ENCODE measurements around the gene TRPM8. TPM values are rescaled to one million over a fixed set of nuclear protein-coding genes. Genes with fewer than 3 reads are reported as not detected.

Gene TRPM8
- total and polyA plus RNA-seq, 2 experiments from 2014 or later: not detected

DNA sequence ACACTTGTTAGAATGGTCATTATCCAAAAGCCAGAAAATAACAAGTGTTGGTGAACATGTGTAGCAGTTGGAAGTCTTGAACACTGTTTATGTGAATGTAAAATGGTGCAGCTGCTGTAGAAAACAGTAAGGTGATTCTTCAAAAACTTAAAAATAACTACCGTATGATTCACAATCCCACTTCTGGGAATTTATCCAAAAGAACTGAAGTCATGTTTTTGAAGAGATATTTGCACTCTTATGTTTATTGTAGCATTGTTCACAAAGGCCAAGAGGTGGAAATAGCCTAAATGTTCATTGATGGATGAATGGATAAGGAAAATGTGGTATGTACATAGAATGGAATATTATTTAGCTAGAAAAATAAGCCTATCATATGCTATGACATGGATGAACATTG lies 127.0 kb downstream of the TRPM8 start:
- Histone ChIP-seq H3K79me2 (ENCODE audit: insufficient read depth) (no peaks in the 10 kb centered on the region), H3K9me2 (ENCODE audit: insufficient read depth) (no peaks in the 10 kb centered on the region), H3K36me3 (ENCODE audit: low read depth) (no peaks in the 10 kb centered on the region), H3K9ac (no peak overlapping the region), H2AFZ (no peak overlapping the region), H3K4me3 (no peak overlapping the region), H3K27ac (no peak overlapping the region), H3F3A (ENCODE audit: insufficient read depth) (peaks cover 21% of the 10 kb centered on the region), H4K20me1 (ENCODE audit: insufficient read depth) (no peaks in the 10 kb centered on the region), H3K4me1 (ENCODE audit: insufficient read depth) (no peaks in the 10 kb centered on the region), H3K27me3 (replicated peaks; ENCODE audit: insufficient read depth) (no peaks in the 10 kb centered on the region; the same call in 1 of the 2 replicates), H3K4me2 (ENCODE audit: unreplicated experiment) (no peak overlapping the region), H3K9me3 (ENCODE audit: low read depth) (no peaks in the 10 kb centered on the region)
- DNase-seq: peak; percentile 75
- in situ Hi-C loops (cut with MboI): no loop called here
- no peak for TF ChIP-seq EZH2 (IDR thresholded peaks at IDR 0.05; ENCODE audit: insufficient read depth, poor library complexity, severe bottlenecking)
- no peak for TF ChIP-seq EZH2phosphoT487 (IDR thresholded peaks at IDR 0.05; ENCODE audit: insufficient read depth, low read depth)
- WGBS, 2 experiments (ENCODE audit: low coverage in 1 of 2, low lambda C conversion rate in 2 of 2, missing lambda C conversion rate in 2 of 2): 7 to 13% methylated on average over 1 of the region's 1 CpG

GRCh38 chr2:234046521-234046920 lies 129.3 kb downstream of the TRPM8 start:
- no peak overlapping the region for H3K9ac ChIP-seq
- H3K4me2 ChIP-seq (ENCODE audit: unreplicated experiment): no peak overlapping the region
- no peaks in the 10 kb centered on the region for H3K27me3 ChIP-seq (replicated peaks; ENCODE audit: insufficient read depth)
- 53 to 60% methylated on average over 3 of the region's 3 CpGs for WGBS, 2 experiments (ENCODE audit: low coverage in 1 of 2, low lambda C conversion rate in 2 of 2, missing lambda C conversion rate in 2 of 2)
- H3K4me3 ChIP-seq: no peak overlapping the region
- no peaks in the 10 kb centered on the region for H3K9me2 ChIP-seq (ENCODE audit: insufficient read depth)
- no peaks in the 10 kb centered on the region for H3K9me3 ChIP-seq (ENCODE audit: low read depth)
- no peak overlapping the region for H2AFZ ChIP-seq
- H3K79me2 ChIP-seq (ENCODE audit: insufficient read depth): no peaks in the 10 kb centered on the region
- no peaks in the 10 kb centered on the region for H3K36me3 ChIP-seq (ENCODE audit: low read depth)
- no peak overlapping the region for H3K27ac ChIP-seq
- no peaks in the 10 kb centered on the region for H4K20me1 ChIP-seq (ENCODE audit: insufficient read depth)
- no peak for DNase-seq
- TF ChIP-seq EZH2phosphoT487 (IDR thresholded peaks at IDR 0.05; ENCODE audit: insufficient read depth, low read depth) (no peak), EZH2 (IDR thresholded peaks at IDR 0.05; ENCODE audit: insufficient read depth, poor library complexity, severe bottlenecking) (no peak)
- peaks cover 8% of the 10 kb centered on the region for H3K4me1 ChIP-seq (ENCODE audit: insufficient read depth)
- in situ Hi-C loops (cut with MboI): no loop called here
- peaks cover 28% of the 10 kb centered on the region for H3F3A ChIP-seq (ENCODE audit: insufficient read depth)

DNA sequence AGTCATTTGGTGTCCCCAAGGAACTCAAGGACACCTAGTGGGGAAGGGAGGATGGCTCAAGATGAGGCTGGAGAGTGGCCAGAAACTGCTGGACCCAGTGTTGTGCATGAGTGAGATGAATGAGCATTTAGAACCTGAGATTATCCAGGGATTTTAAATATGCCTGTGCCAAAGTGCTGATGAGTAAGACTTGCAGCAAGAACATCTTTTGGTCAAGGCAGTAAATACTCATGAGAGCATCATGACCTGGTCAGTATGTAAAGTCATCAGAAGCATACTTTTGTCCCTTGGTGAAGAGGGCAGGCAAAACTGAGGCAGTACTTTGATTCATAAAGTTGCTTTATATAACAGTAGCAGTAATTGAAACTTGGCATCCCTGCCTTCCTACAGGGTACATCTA lies 130.2 kb downstream of the TRPM8 start:
- H3K36me3 ChIP-seq (ENCODE audit: low read depth): no peaks in the 10 kb centered on the region
- H3K27me3 ChIP-seq (replicated peaks; ENCODE audit: insufficient read depth): no peaks in the 10 kb centered on the region
- H2AFZ ChIP-seq: no peak overlapping the region
- no peaks in the 10 kb centered on the region for H3K79me2 ChIP-seq (ENCODE audit: insufficient read depth)
- no peaks in the 10 kb centered on the region for H4K20me1 ChIP-seq (ENCODE audit: insufficient read depth)
- peaks cover 11% of the 10 kb centered on the region for H3K4me1 ChIP-seq (ENCODE audit: insufficient read depth)
- DNase-seq: peak; percentile 36
- no peak for TF ChIP-seq EZH2 (IDR thresholded peaks at IDR 0.05; ENCODE audit: insufficient read depth, poor library complexity, severe bottlenecking)
- no peak for TF ChIP-seq EZH2phosphoT487 (IDR thresholded peaks at IDR 0.05; ENCODE audit: insufficient read depth, low read depth)
- H3F3A ChIP-seq (ENCODE audit: insufficient read depth): peaks cover 28% of the 10 kb centered on the region
- no peak overlapping the region for H3K27ac ChIP-seq
- H3K9ac ChIP-seq: no peak overlapping the region
- no peak overlapping the region for H3K4me2 ChIP-seq (ENCODE audit: unreplicated experiment)
- in situ Hi-C loops (cut with MboI): no loop called here
- H3K9me3 ChIP-seq (ENCODE audit: low read depth): no peaks in the 10 kb centered on the region
- H3K9me2 ChIP-seq (ENCODE audit: insufficient read depth): no peaks in the 10 kb centered on the region
- H3K4me3 ChIP-seq: no peak overlapping the region

DNA sequence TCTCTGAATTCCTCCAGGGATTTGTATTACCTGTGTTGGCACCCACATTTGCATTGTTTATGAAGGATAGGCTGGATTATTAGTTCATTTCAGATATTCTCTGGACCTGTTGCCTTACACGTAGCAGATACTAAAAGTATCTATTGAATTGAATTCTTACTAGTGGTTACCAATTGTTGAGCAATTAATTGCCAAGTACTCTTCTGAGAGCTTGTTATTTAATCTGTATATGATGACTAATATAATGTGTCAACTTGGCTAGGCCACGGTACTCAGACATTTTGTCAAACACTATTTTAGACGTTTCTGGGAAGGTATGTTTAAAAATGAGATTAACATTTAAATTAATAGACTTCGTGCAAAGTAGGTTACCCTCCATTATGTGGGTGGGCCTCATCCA lies 130.9 kb downstream of the TRPM8 start:
- Histone ChIP-seq H3K36me3 (ENCODE audit: low read depth) (no peaks in the 10 kb centered on the region), H3K4me1 (ENCODE audit: insufficient read depth) (peaks cover 11% of the 10 kb centered on the region), H3K27ac (no peak overlapping the region), H3K27me3 (replicated peaks; ENCODE audit: insufficient read depth) (no peaks in the 10 kb centered on the region), H3K9me3 (ENCODE audit: low read depth) (no peaks in the 10 kb centered on the region), H3K79me2 (ENCODE audit: insufficient read depth) (no peaks in the 10 kb centered on the region), H3K9ac (no peak overlapping the region), H3K4me2 (ENCODE audit: unreplicated experiment) (no peak overlapping the region), H2AFZ (no peak overlapping the region), H3K9me2 (ENCODE audit: insufficient read depth) (no peaks in the 10 kb centered on the region), H3K4me3 (no peak overlapping the region), H4K20me1 (ENCODE audit: insufficient read depth) (no peaks in the 10 kb centered on the region), H3F3A (ENCODE audit: insufficient read depth) (peaks cover 28% of the 10 kb centered on the region)
- WGBS, 2 experiments (ENCODE audit: low coverage in 1 of 2, low lambda C conversion rate in 2 of 2, missing lambda C conversion rate in 2 of 2): 64 to 68% methylated on average over 4 of the region's 4 CpGs
- no peak for TF ChIP-seq EZH2phosphoT487 (IDR thresholded peaks at IDR 0.05; ENCODE audit: insufficient read depth, low read depth)
- TF ChIP-seq EZH2 (IDR thresholded peaks at IDR 0.05; ENCODE audit: insufficient read depth, poor library complexity, severe bottlenecking): no peak
- in situ Hi-C loops (cut with MboI): no loop called here
- DNase-seq: no peak

All from GM23248 (cell line).